Upper lobe of left lung (tissue), 6 donors: ENCODE measurements around the gene L3MBTL1. TPM values are rescaled to one million over a fixed set of nuclear protein-coding genes. Genes with fewer than 3 reads are reported as not detected.

Experiments used
- ATAC-seq, 2 donors: fragments of 200-7000 bp; cut with Tn5 transposase; one replicate each; pipeline ENCODE4 v1.9.1; 2022; ENCODE audit warnings: mild to moderate bottlenecking in 2 of 2, moderate library complexity in 2 of 2; ENCODE audit not compliant: low FRiP score in 2 of 2
- DNase-seq, 2 donors: peaks; one replicate each; pipeline ENCODE4 v3.0.0-alpha.2; 2019 to 2020
- H3K27ac ChIP-seq, 4 donors: fragments of 200-600 bp; sonication (generic); one replicate each; pipeline ENCODE4 v1.5.1; 2016 to 2019
- H3K27me3 ChIP-seq, 4 donors: fragments of 200-600 bp; sonication (generic); one replicate each; pipeline ENCODE4 v1.5.1; 2017 to 2019
- H3K36me3 ChIP-seq, 4 donors: fragments of 200-600 bp; sonication (generic); one replicate each; pipeline ENCODE4 v1.5.1; 2016 to 2019
- H3K4me1 ChIP-seq, 4 donors: fragments of 200-600 bp; sonication (generic); one replicate each; pipeline ENCODE4 v1.5.1; 2018 to 2019
- H3K4me3 ChIP-seq, 4 donors: fragments of 200-600 bp; sonication (generic); one replicate each; pipeline ENCODE4 v1.5.1; 2017 to 2019; ENCODE audit warnings: mild to moderate bottlenecking in 2 of 4, moderate library complexity in 1 of 4
- H3K9me3 ChIP-seq, 4 donors: fragments of 200-600 bp; sonication (generic); one replicate each; pipeline ENCODE4 v1.5.1; 2018 to 2019
- CTCF ChIP-seq, 6 experiments: fragments of 450-650 bp in 4 of 6; fragments of 200-600 bp in 2 of 6; sonication (generic) in 2 of 6; IDR thresholded peaks; one replicate each; pipeline ENCODE4 v1.5.1; 2016 to 2019; ENCODE audit warnings: antibody characterized with exemption in 6 of 6
- EP300 ChIP-seq, 4 donors: sonication (generic); formaldehyde crosslinking; IDR thresholded peaks; one replicate each; pipeline ENCODE4 v1.5.1; 2017; ENCODE audit warnings: antibody characterized with exemption in 4 of 4, control low read depth in 2 of 4
- POLR2A ChIP-seq, 4 donors: fragments of 450-650 bp; IDR thresholded peaks; one replicate each; pipeline ENCODE4 v1.5.1; 2016 to 2017; ENCODE audit warnings: antibody characterized with exemption in 4 of 4, mild to moderate bottlenecking in 2 of 4
- POLR2AphosphoS5 ChIP-seq, 2 donors: sonication (generic); formaldehyde crosslinking; IDR thresholded peaks; one replicate each; pipeline ENCODE4 v1.5.1; 2017; ENCODE audit warnings: antibody characterized with exemption in 2 of 2
- WGBS, 2 donors: methylation state at CpG; one replicate each; pipeline ENCODE4 v1.1.5; 2017 to 2018; 5-methylcytosine and 5-hydroxymethylcytosine counted together
- total RNA-seq, 6 donors: library from RNA; depleted of rRNA in 4 of 6; stranded (reverse); fragments of >200 nt in 4 of 6; gene quantifications; one replicate each; pipeline versions ENCODE4 v1.1.0 to v1.2.1, GENCODE V29; 2016 to 2021
- donor health status: DM: no; HTN: no; CAD: no; lungs with moderate emphysema.
- donor health status: DM: no; HTN: yes; CAD: no; lungs with severe emphysema.

L3MBTL1 gene
- total RNA-seq, 6 donors from 2014 or later = 4.9 to 50.3 (median 11.3) TPM

GRCh38 chr20:43538878-43539700 lies 31.6 kb downstream of the L3MBTL1 start:
- TF ChIP-seq EP300 (IDR thresholded peaks at IDR 0.05) (no peak), POLR2AphosphoS5 (IDR thresholded peaks at IDR 0.05) (no peak), POLR2A (IDR thresholded peaks at IDR 0.05) (no peak), CTCF (IDR thresholded peaks at IDR 0.05) (no peak)
- H3K9me3 ChIP-seq = no peaks in the 10 kb centered on the region
- H3K36me3 ChIP-seq = peaks cover 0 to 21% (median 2%) of the 10 kb centered on the region in 4 donors
- WGBS, 2 donors = 70 to 94% methylated on average over 5 to 6 of the region's 6 CpGs
- no peak overlapping the region for H3K27ac ChIP-seq
- H3K4me3 ChIP-seq = no peak overlapping the region
- DNase-seq (no peak), ATAC-seq (no peak)
- H3K27me3 ChIP-seq = no peaks in the 10 kb centered on the region
- H3K4me1 ChIP-seq = no peaks in the 10 kb centered on the region

GRCh38 chr20:43539975-43540672 lies 32.6 kb downstream of the L3MBTL1 start:
- DNase-seq = no peak
- Histone ChIP-seq H3K4me3 (no peak overlapping the region), H3K27me3 (no peaks in the 10 kb centered on the region), H3K9me3 (no peaks in the 10 kb centered on the region), H3K4me1 (no peaks in the 10 kb centered on the region), H3K36me3 (peaks cover 0 to 19% (median 2%) of the 10 kb centered on the region in 4 donors), H3K27ac (no peak overlapping the region)
- no peak for TF ChIP-seq POLR2A (IDR thresholded peaks at IDR 0.05)
- no peak for TF ChIP-seq EP300 (IDR thresholded peaks at IDR 0.05)
- TF ChIP-seq CTCF (IDR thresholded peaks at IDR 0.05) = no peak
- no peak for TF ChIP-seq POLR2AphosphoS5 (IDR thresholded peaks at IDR 0.05)
- ATAC-seq = no peak
- WGBS, 2 donors = 87 to 90% methylated on average over 16 to 17 of the region's 17 CpGs

DNA sequence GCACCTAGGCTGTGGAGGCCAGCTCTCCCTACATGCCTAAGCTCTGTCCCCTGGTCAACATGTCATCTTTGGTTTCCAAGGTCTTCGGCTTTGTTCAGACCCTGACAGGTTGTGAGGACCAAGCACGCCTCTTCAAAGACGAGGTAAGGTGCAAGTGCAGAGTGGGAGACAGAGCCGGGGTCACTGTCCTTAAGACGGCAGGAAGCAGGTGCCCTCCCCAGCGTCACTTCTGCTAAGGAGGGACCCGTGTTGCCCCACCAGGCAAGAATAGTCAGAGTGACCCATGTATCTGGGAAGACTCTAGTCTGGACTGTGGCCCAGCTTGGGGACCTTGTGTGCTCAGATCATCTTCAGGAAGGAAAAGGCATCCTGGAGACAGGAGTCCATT lies 33.2 kb downstream of the L3MBTL1 start:
- peaks cover 0 to 16% (median 2%) of the 10 kb centered on the region in 4 donors for H3K36me3 ChIP-seq
- TF ChIP-seq EP300 (IDR thresholded peaks at IDR 0.05) = no peak
- TF ChIP-seq POLR2AphosphoS5 (IDR thresholded peaks at IDR 0.05) = no peak
- TF ChIP-seq CTCF (IDR thresholded peaks at IDR 0.05) = no peak
- TF ChIP-seq POLR2A (IDR thresholded peaks at IDR 0.05) = no peak
- DNase-seq = no peak
- ATAC-seq = no peak
- 82 to 95% methylated on average over 6 to 7 of the region's 7 CpGs for WGBS, 2 donors
- no peak overlapping the region for H3K4me3 ChIP-seq
- H3K9me3 ChIP-seq = no peaks in the 10 kb centered on the region
- H3K27me3 ChIP-seq = no peaks in the 10 kb centered on the region
- no peaks in the 10 kb centered on the region for H3K4me1 ChIP-seq
- no peak overlapping the region for H3K27ac ChIP-seq

DNA sequence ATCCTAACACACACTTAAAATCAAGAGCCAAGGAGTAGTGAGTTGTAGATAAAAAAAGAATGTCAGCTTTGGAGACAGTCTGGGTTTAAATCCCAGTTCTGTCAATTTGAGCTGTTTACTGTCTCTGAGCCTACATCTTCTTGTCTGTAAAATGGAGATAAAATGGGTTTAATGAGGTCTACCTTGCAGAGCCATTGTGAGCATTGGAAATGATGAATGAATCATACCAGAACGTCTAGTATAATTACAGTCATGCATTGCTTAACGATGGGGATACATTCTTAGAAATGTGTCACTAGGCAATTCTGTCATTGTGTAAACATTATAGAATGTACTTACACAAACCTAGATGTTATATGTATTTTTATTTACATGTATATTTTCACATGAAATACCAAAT lies 33.7 kb downstream of the L3MBTL1 start:
- ATAC-seq = no peak
- WGBS, 2 donors = 70 to 74% methylated on average over 2 of the region's 2 CpGs

More for the DNA sequence above, 33.7 kb downstream of the L3MBTL1 start:
- no peaks in the 10 kb centered on the region for H3K4me1 ChIP-seq
- H3K27me3 ChIP-seq = no peaks in the 10 kb centered on the region
- H3K9me3 ChIP-seq = no peaks in the 10 kb centered on the region
- H3K36me3 ChIP-seq = peaks cover 0 to 11% (median 0%) of the 10 kb centered on the region in 4 donors
- DNase-seq = no peak
- H3K27ac ChIP-seq = no peak overlapping the region
- no peak for TF ChIP-seq POLR2AphosphoS5 (IDR thresholded peaks at IDR 0.05)
- no peak for TF ChIP-seq CTCF (IDR thresholded peaks at IDR 0.05)
- TF ChIP-seq POLR2A (IDR thresholded peaks at IDR 0.05) = no peak
- no peak overlapping the region for H3K4me3 ChIP-seq
